GM12873 (cell line): Measurements from ENCODE around the gene PANK4.

ENCODE experiments used
- TF ChIP-seq, protein P1 (sequence below): IDR thresholded peaks from 2 replicates; pipeline ENCODE4 v1.5.1; 2012; ENCODE audit warnings: low read depth, mild to moderate bottlenecking, moderate library complexity, low read length, control low read depth; ENCODE audit not compliant: insufficient read depth; ENCODE audit errors: missing control alignments

PANK4 gene

DNA sequence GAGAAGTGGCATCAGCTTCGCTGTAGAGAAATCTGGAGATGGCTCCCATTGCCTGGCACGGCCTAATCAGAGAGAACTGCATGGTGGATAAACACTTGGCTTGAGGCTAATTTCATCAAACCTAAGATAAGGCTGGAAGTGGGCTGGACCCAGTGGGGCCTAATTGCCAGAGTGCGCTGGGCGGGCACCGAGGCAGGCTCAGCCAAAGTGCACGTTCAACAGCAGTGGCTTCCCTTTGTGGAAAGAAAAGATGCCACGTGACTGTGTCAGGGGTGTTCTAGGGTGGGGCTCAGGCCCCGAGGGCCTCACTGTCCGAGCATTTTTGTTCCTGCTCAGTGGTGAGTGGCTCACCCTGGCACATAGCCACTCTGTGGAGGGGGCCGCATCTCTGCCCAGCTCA is 44.5 kb downstream of the PANK4 start:
- TF ChIP-seq, protein P1, sequence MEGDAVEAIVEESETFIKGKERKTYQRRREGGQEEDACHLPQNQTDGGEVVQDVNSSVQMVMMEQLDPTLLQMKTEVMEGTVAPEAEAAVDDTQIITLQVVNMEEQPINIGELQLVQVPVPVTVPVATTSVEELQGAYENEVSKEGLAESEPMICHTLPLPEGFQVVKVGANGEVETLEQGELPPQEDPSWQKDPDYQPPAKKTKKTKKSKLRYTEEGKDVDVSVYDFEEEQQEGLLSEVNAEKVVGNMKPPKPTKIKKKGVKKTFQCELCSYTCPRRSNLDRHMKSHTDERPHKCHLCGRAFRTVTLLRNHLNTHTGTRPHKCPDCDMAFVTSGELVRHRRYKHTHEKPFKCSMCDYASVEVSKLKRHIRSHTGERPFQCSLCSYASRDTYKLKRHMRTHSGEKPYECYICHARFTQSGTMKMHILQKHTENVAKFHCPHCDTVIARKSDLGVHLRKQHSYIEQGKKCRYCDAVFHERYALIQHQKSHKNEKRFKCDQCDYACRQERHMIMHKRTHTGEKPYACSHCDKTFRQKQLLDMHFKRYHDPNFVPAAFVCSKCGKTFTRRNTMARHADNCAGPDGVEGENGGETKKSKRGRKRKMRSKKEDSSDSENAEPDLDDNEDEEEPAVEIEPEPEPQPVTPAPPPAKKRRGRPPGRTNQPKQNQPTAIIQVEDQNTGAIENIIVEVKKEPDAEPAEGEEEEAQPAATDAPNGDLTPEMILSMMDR = no peak

DNA sequence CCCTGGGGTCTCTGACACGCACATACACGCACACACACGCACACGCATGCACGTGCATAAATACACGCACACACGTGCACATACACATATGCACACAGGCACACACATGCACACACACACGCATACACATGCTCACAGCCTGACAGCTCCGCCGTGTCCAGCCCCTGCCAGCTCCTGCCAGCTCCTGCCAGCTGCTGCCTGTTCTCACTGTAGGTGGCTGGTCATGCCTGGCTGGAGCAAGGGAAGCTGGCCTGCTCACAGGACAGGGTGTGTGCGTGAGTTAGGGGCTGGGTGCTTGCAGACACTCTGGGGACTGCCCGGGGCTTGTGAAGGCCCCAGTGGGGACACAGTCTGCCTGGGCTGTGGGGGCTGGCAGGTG is 45.4 kb downstream of the PANK4 start:
- TF ChIP-seq, protein P1 = no peak

DNA sequence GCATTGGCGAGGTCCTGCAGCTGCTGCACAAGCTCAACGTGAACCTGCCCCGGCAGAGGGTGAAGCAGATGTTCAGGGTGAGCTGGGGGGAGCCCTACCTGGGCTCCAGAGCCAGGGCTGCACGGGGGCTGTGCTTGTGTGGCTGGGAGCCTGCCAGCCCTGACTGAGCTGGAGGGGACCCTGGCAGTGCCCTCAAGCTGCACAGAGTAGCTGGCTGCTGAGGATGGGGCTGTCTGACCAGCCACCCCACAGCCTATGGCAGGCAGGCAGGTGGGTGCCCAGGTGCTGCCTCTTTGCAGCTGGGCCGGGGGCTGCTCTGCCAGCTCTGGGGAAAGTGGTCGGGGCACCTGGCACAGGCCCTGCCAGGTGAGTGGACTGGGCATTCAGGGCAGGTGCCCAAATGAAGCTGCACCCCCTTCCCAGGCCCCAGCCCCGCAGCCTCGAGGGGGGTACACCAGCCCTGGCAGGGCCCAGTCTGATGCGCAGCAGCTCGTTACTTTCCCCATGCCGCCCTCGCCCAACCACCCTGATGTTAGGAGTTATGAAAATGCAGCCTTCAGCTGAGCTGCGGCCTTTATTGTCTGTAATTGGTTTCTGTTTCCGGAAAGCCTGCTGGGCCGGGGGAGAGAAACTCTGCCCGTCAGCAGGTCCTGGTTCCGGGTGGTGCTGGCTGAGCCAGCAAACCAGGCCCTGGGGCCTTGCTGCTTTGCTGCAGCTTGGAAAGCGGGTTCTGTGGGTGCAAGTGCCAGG is 46.0 kb downstream of the PANK4 start:
- TF ChIP-seq, protein P1 = no peak

DNA sequence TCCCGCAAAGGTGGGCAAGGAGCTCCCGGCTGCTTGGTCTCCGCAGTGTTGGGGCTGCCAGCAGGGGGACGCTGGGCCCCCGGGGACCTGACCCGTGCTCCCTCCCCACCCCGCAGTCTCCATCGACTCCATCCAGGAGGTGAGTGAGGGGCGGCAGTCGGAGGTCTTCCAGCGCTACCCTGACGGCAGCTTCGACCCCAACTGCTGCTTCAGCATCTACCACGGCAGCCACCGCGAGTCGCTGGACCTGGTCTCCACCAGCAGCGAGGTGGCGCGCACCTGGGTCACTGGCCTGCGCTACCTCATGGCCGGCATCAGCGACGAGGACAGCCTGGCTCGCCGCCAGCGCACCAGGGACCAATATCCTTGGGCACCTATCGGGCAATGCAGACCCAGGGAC is 46.8 kb downstream of the PANK4 start:
- TF ChIP-seq, protein P1 = no peak

DNA sequence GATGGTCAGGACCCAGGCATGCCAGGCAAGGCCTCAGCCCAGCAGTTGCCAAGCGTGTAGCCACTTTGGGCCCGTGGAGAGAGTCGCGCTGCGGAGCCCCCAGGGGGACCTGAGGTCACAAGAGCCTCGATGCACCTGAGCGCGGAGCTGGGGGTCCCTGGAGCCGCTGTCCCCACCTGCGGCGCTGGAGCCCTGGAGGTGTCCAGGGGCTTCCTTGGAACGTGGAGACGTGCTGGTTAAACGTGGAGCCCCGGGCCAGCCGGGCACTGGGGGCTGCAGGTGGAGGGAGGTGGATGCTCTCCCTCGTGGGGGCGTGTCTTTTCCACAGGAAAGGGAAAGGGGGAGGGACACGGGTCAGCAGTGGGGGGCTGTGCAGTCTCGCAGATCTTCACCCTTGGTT is 47.2 kb downstream of the PANK4 start:
- TF ChIP-seq, protein P1 = no peak

DNA sequence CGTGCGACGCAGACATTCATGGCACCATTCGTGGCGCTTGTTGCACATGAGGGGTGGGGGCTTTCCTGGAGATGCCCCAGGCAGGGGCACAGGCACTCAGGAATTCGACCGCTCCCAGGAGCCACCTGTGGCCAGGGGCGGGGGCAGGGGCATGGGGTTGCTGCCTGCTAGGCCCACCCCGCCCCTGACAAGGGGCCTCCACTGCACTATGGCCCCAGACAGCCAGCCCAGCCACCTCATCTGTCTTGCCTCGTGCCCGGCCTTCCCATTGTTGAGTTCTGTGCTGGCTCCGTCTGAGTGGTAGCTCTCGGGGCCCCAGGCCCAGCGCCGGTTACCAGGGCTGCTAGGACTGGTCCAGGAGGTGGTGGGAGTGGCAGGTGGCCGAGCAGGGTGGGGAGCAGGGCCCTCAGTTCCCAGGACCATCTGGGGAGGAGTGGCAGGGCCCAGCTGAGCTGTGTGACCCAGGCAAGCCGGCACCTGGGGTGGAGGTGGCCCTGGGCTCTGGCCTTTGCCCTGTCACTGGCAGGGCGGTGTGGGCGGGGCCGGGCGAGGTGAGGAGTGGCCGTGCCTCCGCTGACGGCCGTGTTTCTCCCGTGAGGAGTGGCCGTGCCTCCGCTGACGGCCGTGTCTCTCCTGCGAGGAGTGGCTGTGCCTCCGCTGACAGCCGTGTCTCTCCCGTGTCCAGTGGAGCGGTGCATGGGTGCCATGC is 48.5 kb downstream of the PANK4 start:
- TF ChIP-seq, protein P1 = no peak

DNA sequence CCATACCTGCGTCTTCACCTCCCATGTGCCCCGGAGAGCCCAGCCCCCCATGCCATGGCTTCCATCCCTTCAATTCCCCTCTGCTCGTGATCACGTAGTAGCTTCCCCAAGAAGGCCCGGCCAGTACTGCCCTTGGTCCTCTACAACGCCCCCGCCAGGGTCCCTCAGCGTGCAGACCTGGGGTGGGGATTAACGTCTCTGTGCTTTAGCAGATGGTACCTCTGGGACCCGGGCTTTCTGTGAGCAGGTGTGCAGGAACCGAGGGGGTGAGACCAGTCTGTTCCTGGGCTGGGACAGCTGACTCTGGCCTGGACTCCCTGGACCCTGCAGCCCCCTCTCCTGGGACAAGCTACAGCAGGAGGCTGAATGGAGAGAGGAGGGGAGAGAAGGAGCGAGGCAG is 49.1 kb downstream of the PANK4 start:
- TF ChIP-seq, protein P1 = no peak
